Memory B cell (primary cell): ENCODE results near the gene EXD1.

Source experiments
- ATAC-seq: fragments of 150-1000 bp; cut with Tn5 transposase; 2 replicates; pipeline ENCODE4 v1.10.0; 2021; ENCODE audit warnings: low read depth, mild to moderate bottlenecking, moderate library complexity
- DNase-seq, 2 donors: peaks; one replicate each; pipeline ENCODE4 v3.0.0; 2022; ENCODE audit warnings: low spot score in 2 of 2
- H3K27ac Mint-ChIP-seq: one replicate; pipeline ENCODE4 v1.8.0; 2022; ENCODE audit warnings: mild to moderate bottlenecking, moderate library complexity, mixed read lengths
- H3K27me3 Mint-ChIP-seq: one replicate; pipeline ENCODE4 v1.8.0; 2022; ENCODE audit warnings: mixed read lengths
- H3K36me3 Mint-ChIP-seq: one replicate; pipeline ENCODE4 v1.8.0; 2022; ENCODE audit warnings: mild to moderate bottlenecking, mixed read lengths
- H3K4me1 Mint-ChIP-seq: one replicate; pipeline ENCODE4 v1.8.0; 2022; ENCODE audit warnings: mixed read lengths
- H3K4me3 Mint-ChIP-seq: one replicate; pipeline ENCODE4 v1.8.0; 2022; ENCODE audit warnings: mild to moderate bottlenecking, moderate library complexity, mixed read lengths
- H3K9me3 Mint-ChIP-seq: one replicate; pipeline ENCODE4 v1.8.0; 2022; ENCODE audit warnings: mixed read lengths

The EXD1 gene

DNA sequence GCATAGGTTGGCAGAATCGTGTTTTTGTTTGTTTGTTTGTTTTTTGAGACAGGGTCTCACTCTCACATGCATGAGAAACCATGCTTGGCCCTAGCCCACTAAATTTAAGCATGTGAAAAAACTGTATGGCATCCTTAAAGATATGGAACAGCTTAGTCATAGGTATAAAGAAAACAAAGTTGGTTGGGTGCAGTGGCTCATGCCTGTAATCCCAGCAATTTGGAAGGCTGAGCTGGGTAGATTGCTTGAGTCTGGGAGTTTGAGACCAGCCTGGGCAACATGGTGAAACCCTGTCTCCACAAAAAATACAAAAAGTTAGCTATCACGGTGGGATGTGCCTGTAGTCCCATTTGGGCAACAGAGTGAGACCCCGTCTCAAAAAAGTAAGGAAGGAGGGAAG is 25.2 kb downstream of the EXD1 start:
- H3K27ac Mint-ChIP-seq: no peak overlapping the region
- DNase-seq (no peak), ATAC-seq (no peak)
- no peaks in the 10 kb centered on the region for H3K9me3 Mint-ChIP-seq
- no peak overlapping the region for H3K4me3 Mint-ChIP-seq
- H3K4me1 Mint-ChIP-seq: no peaks in the 10 kb centered on the region
- peaks cover 4% of the 10 kb centered on the region for H3K27me3 Mint-ChIP-seq
- no peaks in the 10 kb centered on the region for H3K36me3 Mint-ChIP-seq

DNA sequence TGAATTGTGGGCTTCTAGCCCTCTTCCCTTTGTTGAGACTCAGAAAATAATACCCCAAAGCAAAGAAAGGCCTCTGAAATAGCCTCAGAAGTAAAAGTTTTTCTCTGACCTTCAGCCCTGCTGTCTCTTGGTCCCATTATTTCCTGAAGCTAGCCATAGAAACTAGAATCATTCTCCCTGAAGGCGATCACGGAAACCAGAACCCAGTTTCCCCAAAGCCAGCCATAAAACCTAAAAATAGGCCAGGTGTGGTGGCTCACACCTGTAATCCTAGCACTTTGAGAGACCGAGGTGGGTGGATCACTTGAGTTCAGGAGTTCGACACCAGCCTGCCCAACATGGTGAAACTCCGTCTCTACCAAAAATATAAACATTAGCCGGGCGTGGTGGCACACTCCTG is 27.2 kb downstream of the EXD1 start:
- DNase-seq (no peak), ATAC-seq (no peak)
- peaks cover 4% of the 10 kb centered on the region for H3K27me3 Mint-ChIP-seq
- no peak overlapping the region for H3K4me3 Mint-ChIP-seq
- H3K36me3 Mint-ChIP-seq: no peaks in the 10 kb centered on the region
- no peak overlapping the region for H3K27ac Mint-ChIP-seq
- no peaks in the 10 kb centered on the region for H3K9me3 Mint-ChIP-seq
- no peaks in the 10 kb centered on the region for H3K4me1 Mint-ChIP-seq

DNA sequence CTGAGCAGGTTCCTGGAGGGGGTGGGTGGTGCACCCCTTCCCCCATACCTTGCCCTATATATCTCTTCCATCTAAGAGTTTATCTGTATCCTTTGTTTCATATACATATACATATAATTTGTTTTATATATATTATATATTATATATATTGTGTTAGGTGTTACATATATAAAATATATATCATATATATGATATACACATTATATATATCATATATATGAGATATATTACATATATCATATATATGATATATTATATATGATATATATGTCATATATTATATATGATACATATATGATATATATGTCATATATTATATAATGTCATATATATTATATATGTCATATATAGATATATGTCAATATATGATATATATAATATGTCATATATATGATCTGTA is 31.1 kb downstream of the EXD1 start:
- H3K4me3 Mint-ChIP-seq: no peak overlapping the region
- ATAC-seq (no peak), DNase-seq (no peak)
- no peaks in the 10 kb centered on the region for H3K4me1 Mint-ChIP-seq
- H3K27me3 Mint-ChIP-seq: peaks cover 1% of the 10 kb centered on the region
- H3K27ac Mint-ChIP-seq: no peak overlapping the region
- no peaks in the 10 kb centered on the region for H3K36me3 Mint-ChIP-seq
- no peaks in the 10 kb centered on the region for H3K9me3 Mint-ChIP-seq

DNA sequence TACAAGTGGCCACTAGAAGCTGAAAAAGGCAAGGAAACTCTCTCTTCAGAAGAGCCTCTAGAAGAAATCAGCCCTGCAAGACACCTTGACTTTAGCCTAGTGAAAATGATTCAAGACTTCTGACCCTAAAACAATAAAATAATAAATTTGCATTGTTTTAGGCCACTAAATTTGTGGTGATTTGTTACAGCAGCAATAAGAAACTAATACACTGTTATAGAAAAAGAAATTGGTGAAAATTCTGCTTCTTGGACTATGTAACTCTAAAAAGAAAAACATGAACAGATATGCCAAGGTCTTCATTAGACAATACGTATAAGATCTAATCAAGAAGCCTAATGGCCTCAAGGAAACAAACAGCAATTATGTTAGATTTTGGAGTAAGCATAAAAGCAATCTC is 36.1 kb downstream of the EXD1 start:
- H3K9me3 Mint-ChIP-seq: no peaks in the 10 kb centered on the region
- ATAC-seq (no peak), DNase-seq (no peak)
- no peak overlapping the region for H3K27ac Mint-ChIP-seq
- H3K36me3 Mint-ChIP-seq: no peaks in the 10 kb centered on the region
- H3K27me3 Mint-ChIP-seq: no peaks in the 10 kb centered on the region
- H3K4me1 Mint-ChIP-seq: no peaks in the 10 kb centered on the region
- H3K4me3 Mint-ChIP-seq: no peak overlapping the region

DNA sequence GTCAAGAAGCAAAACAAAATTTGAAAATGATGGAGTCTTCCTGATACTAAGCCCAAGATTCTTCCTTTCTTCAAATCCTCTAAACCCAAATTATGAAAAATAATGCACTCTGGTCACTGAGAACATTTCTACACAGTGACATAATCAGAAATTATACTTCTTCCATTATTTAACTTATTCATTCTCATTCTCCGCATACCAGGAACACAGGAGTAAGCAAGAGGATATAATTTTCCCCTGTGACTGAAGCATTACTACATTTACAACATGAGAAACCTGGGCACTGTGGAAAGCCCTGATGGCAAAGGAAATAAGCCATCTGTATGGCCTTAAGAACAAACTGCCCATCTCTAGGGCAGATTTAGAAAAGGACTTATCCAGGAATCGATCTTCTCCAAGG is 47.0 kb downstream of the EXD1 start:
- Mint-ChIP-seq H3K4me1 (peaks cover 3% of the 10 kb centered on the region), H3K27me3 (no peaks in the 10 kb centered on the region), H3K4me3 (no peak overlapping the region), H3K36me3 (no peaks in the 10 kb centered on the region), H3K9me3 (no peaks in the 10 kb centered on the region), H3K27ac (no peak overlapping the region)
- DNase-seq (no peak), ATAC-seq (no peak)

DNA sequence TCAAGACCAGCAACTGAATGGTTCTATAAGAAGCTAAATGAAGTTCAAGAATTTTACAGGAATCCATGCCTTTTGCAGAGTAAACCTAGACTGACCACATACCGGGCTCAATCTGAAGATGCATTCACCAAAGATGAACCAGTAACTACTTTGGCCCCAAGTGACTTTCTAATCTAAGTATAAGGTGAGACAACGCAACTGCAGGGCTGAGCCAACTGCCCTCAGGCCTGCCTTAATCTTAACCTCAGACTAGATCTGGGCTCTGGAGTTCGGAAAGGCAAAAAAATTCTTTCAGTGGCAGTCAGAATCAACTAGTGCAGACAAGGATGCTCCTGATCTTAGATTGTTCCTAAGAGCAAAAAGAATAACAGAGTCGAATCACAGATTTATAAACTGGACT is 48.3 kb downstream of the EXD1 start:
- Mint-ChIP-seq H3K4me1 (peaks cover 3% of the 10 kb centered on the region), H3K27me3 (no peaks in the 10 kb centered on the region), H3K27ac (no peak overlapping the region), H3K36me3 (no peaks in the 10 kb centered on the region), H3K4me3 (no peak overlapping the region), H3K9me3 (no peaks in the 10 kb centered on the region)
- DNase-seq (no peak), ATAC-seq (no peak)

DNA sequence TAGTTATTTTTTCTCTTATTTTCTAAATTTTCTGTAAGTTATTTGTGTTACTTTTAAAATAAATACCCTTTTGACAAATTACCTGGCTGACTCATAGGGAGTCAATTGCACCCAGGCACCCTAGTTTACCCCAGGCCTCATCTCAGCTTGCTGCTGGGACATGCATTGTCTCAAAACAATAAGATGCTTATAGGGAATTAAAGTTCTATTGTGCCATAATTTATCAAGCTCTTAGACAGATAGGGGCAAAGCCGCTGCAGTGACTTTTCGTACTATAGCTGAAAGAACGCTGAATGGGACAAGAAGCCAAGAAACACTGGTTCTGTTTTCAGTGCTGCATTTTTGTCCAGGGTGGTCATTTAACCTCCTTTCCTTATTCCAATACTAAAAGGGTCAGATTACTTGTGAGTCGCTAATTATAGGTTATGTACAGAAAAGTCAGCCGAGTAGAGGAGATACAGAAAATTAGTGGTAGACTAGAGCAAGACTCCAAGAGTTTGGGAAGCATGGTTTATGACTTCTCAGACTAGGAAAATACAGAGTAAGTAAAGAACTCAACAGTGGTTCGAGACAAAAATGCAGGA is 50.3 kb downstream of the EXD1 start:
- H3K4me1 Mint-ChIP-seq: peaks cover 3% of the 10 kb centered on the region
- DNase-seq: no peak

DNA sequence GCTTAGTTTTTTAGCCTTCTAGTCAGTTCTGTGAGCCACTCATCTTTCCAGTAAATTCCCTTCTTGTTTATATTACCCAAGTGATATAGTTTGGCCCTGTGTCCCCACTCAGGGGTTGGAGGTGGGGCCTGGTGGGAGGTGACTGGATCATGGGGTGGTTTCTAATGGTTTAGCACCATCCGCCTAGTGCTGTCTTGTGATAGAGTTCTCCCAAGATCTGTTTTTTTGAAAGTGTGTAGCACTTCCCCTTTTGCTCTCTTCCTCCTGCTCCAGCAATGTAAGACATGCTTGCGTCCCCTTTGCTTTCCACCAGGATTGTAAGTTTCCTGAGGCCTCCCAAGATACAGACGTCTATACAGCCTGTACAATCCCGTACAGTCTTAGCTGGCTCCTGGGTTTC is 60.8 kb downstream of the EXD1 start:
- ATAC-seq: peak; percentile 59
- no peak for DNase-seq
- Mint-ChIP-seq H3K27ac (no peak overlapping the region), H3K9me3 (no peaks in the 10 kb centered on the region), H3K36me3 (no peaks in the 10 kb centered on the region), H3K4me3 (no peak overlapping the region), H3K27me3 (no peaks in the 10 kb centered on the region), H3K4me1 (peaks cover 8% of the 10 kb centered on the region)

More for the DNA sequence above, 50.3 kb downstream of the EXD1 start:
- Mint-ChIP-seq H3K4me3 (no peak overlapping the region), H3K36me3 (no peaks in the 10 kb centered on the region), H3K27ac (no peak overlapping the region), H3K9me3 (no peaks in the 10 kb centered on the region), H3K27me3 (peaks cover 1% of the 10 kb centered on the region)
- ATAC-seq: no peak

DNA sequence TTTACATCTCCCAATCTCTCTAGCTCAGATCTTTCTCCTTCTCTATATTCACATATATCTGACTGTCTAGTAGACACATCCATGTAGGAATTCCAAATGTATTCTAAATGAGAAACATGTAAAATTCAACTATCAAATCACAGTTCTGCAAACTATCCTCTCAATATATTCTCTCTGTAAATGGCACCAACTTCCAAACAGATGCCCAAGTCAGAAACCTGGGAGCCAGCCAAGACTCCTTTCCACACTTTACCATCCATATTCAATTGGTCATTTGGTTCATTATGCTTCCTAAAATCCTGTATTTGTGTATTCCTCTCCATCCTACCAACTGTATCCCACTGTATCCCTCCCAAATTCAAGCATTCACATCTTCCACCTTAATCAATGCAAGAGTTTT is 61.5 kb downstream of the EXD1 start:
- H3K27me3 Mint-ChIP-seq: no peaks in the 10 kb centered on the region
- no peak overlapping the region for H3K4me3 Mint-ChIP-seq
- H3K9me3 Mint-ChIP-seq: no peaks in the 10 kb centered on the region
- ATAC-seq (no peak), DNase-seq (no peak)
- peaks cover 8% of the 10 kb centered on the region for H3K4me1 Mint-ChIP-seq
- no peak overlapping the region for H3K27ac Mint-ChIP-seq
- H3K36me3 Mint-ChIP-seq: no peaks in the 10 kb centered on the region

DNA sequence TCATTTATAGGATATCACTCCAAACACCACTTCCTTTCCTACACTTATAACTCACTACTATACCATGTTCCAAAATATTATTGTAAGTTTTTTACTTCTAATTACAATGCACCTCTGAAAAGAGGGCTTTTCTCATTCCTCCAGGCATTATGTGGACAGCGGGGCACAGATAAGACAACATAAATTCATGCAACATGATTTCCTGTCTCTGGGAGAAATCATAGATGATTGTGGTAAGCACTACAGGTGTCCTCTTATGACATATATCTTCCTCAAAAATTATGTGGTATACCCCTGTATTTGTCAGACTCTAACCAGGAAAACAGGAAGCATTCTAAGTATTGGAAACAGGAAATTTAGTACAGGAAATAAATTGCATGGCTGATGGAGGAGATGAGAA is 68.8 kb downstream of the EXD1 start:
- no peaks in the 10 kb centered on the region for H3K36me3 Mint-ChIP-seq
- no peak overlapping the region for H3K4me3 Mint-ChIP-seq
- no peaks in the 10 kb centered on the region for H3K9me3 Mint-ChIP-seq
- H3K4me1 Mint-ChIP-seq: peaks cover 3% of the 10 kb centered on the region
- DNase-seq (no peak), ATAC-seq (no peak)
- no peaks in the 10 kb centered on the region for H3K27me3 Mint-ChIP-seq
- no peak overlapping the region for H3K27ac Mint-ChIP-seq

DNA sequence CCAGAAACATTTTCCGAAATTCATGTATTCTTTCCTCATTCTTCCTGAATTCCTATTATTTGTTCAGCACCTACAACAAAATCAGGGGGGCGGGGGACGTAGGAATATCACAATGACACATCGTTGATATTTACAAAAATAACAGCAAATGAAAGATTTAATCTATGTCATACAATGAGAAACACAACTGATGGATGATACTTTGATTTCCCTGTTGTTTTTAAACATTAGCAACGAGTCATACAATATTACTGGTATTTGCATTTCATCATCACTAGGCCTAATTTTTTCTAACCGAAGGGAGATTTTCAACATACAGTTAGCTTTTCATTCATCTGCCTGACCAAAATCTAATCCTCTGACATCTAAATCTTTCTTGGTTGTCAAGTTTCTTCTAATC is 69.2 kb downstream of the EXD1 start:
- no peaks in the 10 kb centered on the region for H3K9me3 Mint-ChIP-seq
- no peak for DNase-seq

DNA sequence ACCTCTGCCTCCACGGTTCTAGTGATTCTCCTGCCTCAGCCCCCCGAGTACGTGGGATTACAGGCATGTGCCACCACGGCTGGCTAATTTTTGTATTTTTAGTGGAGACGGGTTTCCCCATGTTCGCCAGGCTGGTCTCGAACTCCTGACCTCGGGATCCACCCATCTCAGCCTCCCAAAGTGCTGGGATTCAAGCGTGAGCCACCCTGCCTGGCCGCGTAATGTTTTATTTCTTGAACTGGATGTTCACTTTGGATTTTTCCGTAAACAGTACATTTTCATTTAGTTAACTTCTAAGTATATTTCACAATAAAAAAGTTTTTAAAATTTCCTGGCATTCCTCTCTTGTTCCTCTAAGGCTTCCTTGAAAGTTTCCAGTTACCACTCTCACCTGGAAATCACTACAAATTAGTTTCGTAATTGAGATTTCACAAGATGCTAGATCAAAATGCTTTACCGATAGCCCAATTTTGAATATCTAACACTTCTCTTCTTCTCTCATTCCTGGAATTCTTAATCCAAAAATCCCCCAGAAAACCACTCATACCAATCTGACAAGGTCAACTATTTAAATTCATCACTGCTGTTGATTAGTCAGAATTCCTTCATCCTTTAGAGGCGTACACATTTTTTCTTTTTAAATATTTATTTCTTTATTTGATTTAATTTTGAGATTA is 69.8 kb downstream of the EXD1 start:
- Mint-ChIP-seq H3K27ac (no peak overlapping the region), H3K4me1 (peaks cover 3% of the 10 kb centered on the region), H3K9me3 (no peaks in the 10 kb centered on the region), H3K36me3 (no peaks in the 10 kb centered on the region), H3K27me3 (no peaks in the 10 kb centered on the region), H3K4me3 (no peak overlapping the region)
- ATAC-seq: no peak
- no peak for DNase-seq

More for the DNA sequence above, 69.2 kb downstream of the EXD1 start:
- Mint-ChIP-seq H3K27ac (no peak overlapping the region), H3K27me3 (no peaks in the 10 kb centered on the region), H3K4me3 (no peak overlapping the region), H3K36me3 (no peaks in the 10 kb centered on the region), H3K4me1 (peaks cover 3% of the 10 kb centered on the region)
- no peak for ATAC-seq

DNA sequence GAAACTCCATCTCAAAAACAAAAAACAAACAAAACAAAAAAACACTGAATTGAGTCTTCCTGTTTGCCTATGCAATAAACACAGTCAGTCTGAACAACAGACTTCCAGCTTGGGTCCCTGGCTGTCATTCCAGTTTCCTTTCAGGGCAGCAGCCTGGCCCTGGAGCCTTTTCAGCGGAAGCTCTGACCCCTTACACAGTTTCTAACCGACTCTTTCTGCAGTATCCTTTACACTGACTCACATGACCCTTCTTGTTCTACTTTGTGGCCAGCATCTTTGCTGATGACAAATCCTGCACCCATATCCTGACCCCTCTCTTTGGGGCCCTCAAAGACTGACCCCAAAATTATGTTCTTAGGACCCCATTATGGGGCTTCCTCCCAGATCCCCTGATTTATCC is 76.1 kb downstream of the EXD1 start:
- no peaks in the 10 kb centered on the region for H3K36me3 Mint-ChIP-seq
- no peak for DNase-seq
- ATAC-seq: no peak
- H3K4me3 Mint-ChIP-seq: no peak overlapping the region
- H3K27ac Mint-ChIP-seq: no peak overlapping the region
- no peaks in the 10 kb centered on the region for H3K9me3 Mint-ChIP-seq
- no peaks in the 10 kb centered on the region for H3K27me3 Mint-ChIP-seq
- no peaks in the 10 kb centered on the region for H3K4me1 Mint-ChIP-seq

DNA sequence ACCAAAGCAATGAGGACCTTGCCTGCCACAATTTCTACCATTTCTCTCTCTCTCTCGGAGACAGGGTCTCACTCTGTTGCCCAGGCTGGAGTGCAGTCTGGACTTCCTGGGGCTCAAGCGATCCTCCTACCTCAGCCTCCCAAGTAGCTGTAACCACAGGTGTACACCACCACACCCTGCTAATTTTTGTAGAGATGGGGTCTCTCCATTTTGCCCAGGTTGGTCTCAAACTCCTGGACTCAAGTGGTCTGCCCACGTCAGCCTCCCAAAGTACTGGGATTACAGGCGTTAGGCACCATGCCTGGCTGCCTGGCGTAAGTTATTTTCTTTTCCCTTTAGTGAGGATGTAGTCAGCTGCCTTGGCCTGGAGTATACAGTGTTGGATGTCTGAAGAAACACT is 76.8 kb downstream of the EXD1 start:
- ATAC-seq (no peak), DNase-seq (no peak)
- Mint-ChIP-seq H3K9me3 (no peaks in the 10 kb centered on the region), H3K36me3 (no peaks in the 10 kb centered on the region), H3K4me1 (no peaks in the 10 kb centered on the region), H3K4me3 (no peak overlapping the region), H3K27me3 (no peaks in the 10 kb centered on the region), H3K27ac (no peak overlapping the region)

DNA sequence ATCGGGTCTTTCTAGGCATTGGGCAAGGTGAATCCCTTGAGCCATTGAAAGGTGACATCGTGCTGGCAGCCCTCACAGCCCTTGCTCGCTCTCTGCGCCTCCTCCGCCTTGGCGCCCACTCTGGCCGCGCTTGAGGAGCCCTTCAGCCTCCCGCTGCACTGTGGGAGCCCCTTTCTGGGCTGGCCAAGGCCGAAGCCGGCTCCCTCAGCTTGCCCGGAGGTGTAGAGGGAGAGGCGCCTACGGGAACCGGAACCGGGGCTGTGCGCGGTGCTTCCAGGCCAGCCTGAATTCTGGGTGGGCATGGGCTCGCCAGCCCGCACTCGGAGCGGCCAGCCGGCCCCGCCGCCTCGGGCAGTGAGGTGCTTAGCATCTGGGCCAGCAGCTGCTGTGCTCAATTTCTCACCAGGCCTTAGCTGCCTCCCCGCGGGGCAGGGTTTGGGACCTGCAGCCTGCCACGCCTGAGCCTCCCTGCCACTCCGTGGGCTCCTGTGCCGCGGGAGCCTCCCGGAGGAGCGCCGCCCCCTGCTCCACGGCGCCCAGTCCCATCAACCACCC is 79.0 kb downstream of the EXD1 start:
- H3K9me3 Mint-ChIP-seq: no peaks in the 10 kb centered on the region
- ATAC-seq (no peak), DNase-seq (no peak)
- H3K36me3 Mint-ChIP-seq: no peaks in the 10 kb centered on the region
- H3K4me1 Mint-ChIP-seq: no peaks in the 10 kb centered on the region
- H3K27ac Mint-ChIP-seq: no peak overlapping the region
- no peak overlapping the region for H3K4me3 Mint-ChIP-seq
- no peaks in the 10 kb centered on the region for H3K27me3 Mint-ChIP-seq
